HEK293T (cell line): ENCODE measurements around the gene SERBP1.

ENCODE experiments used
- ARNT ChIP-seq: fragments of 450-650 bp; IDR thresholded peaks from 2 replicates; pipeline ENCODE4 v1.6.1; 2017; ENCODE audit warnings: mild to moderate bottlenecking
- BHLHE40 ChIP-seq: fragments of 450-650 bp; IDR thresholded peaks from 2 replicates; pipeline ENCODE4 v1.6.1; 2016; ENCODE audit warnings: mild to moderate bottlenecking, moderate library complexity, borderline replicate concordance
- CTBP1 ChIP-seq: fragments of 450-650 bp; IDR thresholded peaks from 2 replicates; pipeline ENCODE4 v1.6.1; 2016; ENCODE audit warnings: borderline replicate concordance
- ELF4 ChIP-seq: fragments of 450-650 bp; IDR thresholded peaks from 2 replicates; pipeline ENCODE4 v1.6.1; 2017; ENCODE audit warnings: antibody characterized with exemption
- FOXA1 ChIP-seq: fragments of 450-650 bp; IDR thresholded peaks from 2 replicates; pipeline ENCODE4 v1.6.1; 2016; ENCODE audit warnings: mild to moderate bottlenecking
- FOXM1 ChIP-seq: fragments of 450-650 bp; IDR thresholded peaks from 2 replicates; pipeline ENCODE4 v1.6.1; 2017; ENCODE audit warnings: mild to moderate bottlenecking, borderline replicate concordance
- HDGF ChIP-seq: fragments of 450-650 bp; IDR thresholded peaks from 2 replicates; pipeline ENCODE4 v1.6.1; 2017; ENCODE audit warnings: antibody characterized with exemption, borderline replicate concordance
- L3MBTL2 ChIP-seq: fragments of 450-650 bp; conservative IDR thresholded peaks from 2 replicates; pipeline ENCODE4 v1.6.1; 2016; ENCODE audit warnings: mild to moderate bottlenecking
- NFRKB ChIP-seq: fragments of 450-650 bp; IDR thresholded peaks from 2 replicates; pipeline ENCODE4 v1.6.1; 2016; ENCODE audit warnings: mild to moderate bottlenecking, moderate library complexity
- PKNOX1 ChIP-seq: fragments of 450-650 bp; IDR thresholded peaks from 2 replicates; pipeline ENCODE4 v1.6.1; 2016
- SP1 ChIP-seq: fragments of 450-650 bp; IDR thresholded peaks from 2 replicates; pipeline ENCODE4 v1.6.1; 2017
- SUZ12 ChIP-seq: fragments of 450-650 bp; IDR thresholded peaks from 2 replicates; pipeline ENCODE4 v1.6.1; 2016; ENCODE audit warnings: mild to moderate bottlenecking
- TARDBP ChIP-seq: fragments of 450-650 bp; IDR thresholded peaks from 2 replicates; pipeline ENCODE4 v1.6.1; 2016
- ZNF384 ChIP-seq: fragments of 450-650 bp; IDR thresholded peaks from 2 replicates; pipeline ENCODE4 v1.6.1; 2016

GRCh38 chr1:67469431-67469830 is 39.2 kb upstream of the SERBP1 start:
- no peak for TF ChIP-seq ARNT
- no peak for TF ChIP-seq ELF4
- TF ChIP-seq PKNOX1, result no peak
- no peak for TF ChIP-seq ZNF384
- no peak for TF ChIP-seq SP1
- no peak for TF ChIP-seq BHLHE40
- no peak for TF ChIP-seq NFRKB
- no peak for TF ChIP-seq HDGF
- no peak for TF ChIP-seq L3MBTL2
- no peak for TF ChIP-seq FOXM1
- no peak for TF ChIP-seq TARDBP
- no peak for TF ChIP-seq SUZ12
- TF ChIP-seq CTBP1, result no peak
- no peak for TF ChIP-seq FOXA1
